GM10248 (cell line): ENCODE data around the gene COG2.
"Not testable (repeated sequence)": the region's sequence is repeated elsewhere in the genome, so short reads cannot be mapped to it uniquely, and the experiment has no call there.

ENCODE experiments used
- CTCF ChIA-PET: fragments of 300-600 bp; sonication (Branson Sonifier 250); formaldehyde crosslinking; extraction: SDS; loops from one replicate; lab custom pipeline; 2021; ENCODE audit warnings: antibody characterized with exemption; lab: Yijun Ruan, JAX
- POLR2A ChIA-PET: fragments of 350-650 bp; sonication (Branson Sonifier 250); formaldehyde crosslinking; extraction: SDS; loops from one replicate; lab custom pipeline; 2020; ENCODE audit warnings: antibody characterized with exemption; lab: Yijun Ruan, JAX
- DNase-seq: peaks from one replicate; pipeline ENCODE4 v3.0.0; 2012; ENCODE audit errors: extremely low spot score
- CTCF ChIP-seq: IDR thresholded peaks from 2 replicates; pipeline ENCODE4 v1.5.1; 2012; ENCODE audit warnings: mild to moderate bottlenecking, low read depth; ENCODE audit errors: extremely low read depth, missing control alignments, control extremely low read depth

COG2 gene

GRCh38 chr1:230694464-230694863, 52.2 kb downstream of the COG2 start:
- POLR2A ChIA-PET, result no interaction called here
- TF ChIP-seq CTCF, result no peak
- no peak for DNase-seq
- CTCF ChIA-PET, result no interaction called here

- POLR2A ChIA-PET, result no interaction called here
- no peak for TF ChIP-seq CTCF
- no peak for DNase-seq
- CTCF ChIA-PET, result interaction anchor here (0.8 kb wide), 1 partner anchor 13 kb away, joined by 3 read pairs; no protein-coding TSS in a partner anchor
Measured at GRCh38 chr1:230694991-230695390, 52.7 kb downstream of the COG2 start.

GRCh38 chr1:230696218-230696617, 53.9 kb downstream of the COG2 start:
- ChIA-PET POLR2A (no interaction called here), CTCF (interaction anchor here (1.4 kb wide), 1 partner anchor 9 kb away, joined by 3 read pairs; no protein-coding TSS in a partner anchor)
- no peak for TF ChIP-seq CTCF
- no peak for DNase-seq

- no peak for TF ChIP-seq CTCF
Measured at GRCh38 chr1:230696722-230697437, 54.6 kb downstream of the COG2 start.

GRCh38 chr1:230698130-230698529, 55.8 kb downstream of the COG2 start:
- ChIA-PET POLR2A (no interaction called here), CTCF (no interaction called here)

More at GRCh38 chr1:230696722-230697437, 54.6 kb downstream of the COG2 start:
- DNase-seq, result no peak
- ChIA-PET CTCF (interaction anchor here (1.4 kb wide), 1 partner anchor 10 kb away, joined by 3 read pairs; no protein-coding TSS in a partner anchor), POLR2A (no interaction called here)

GRCh38 chr1:230698964-230699363, 56.7 kb downstream of the COG2 start:
- DNase-seq, POLR2A ChIA-PET, CTCF ChIA-PET: not testable (repeated sequence)

More at GRCh38 chr1:230698130-230698529, 55.8 kb downstream of the COG2 start:
- DNase-seq, result no peak
- no peak for TF ChIP-seq CTCF

GRCh38 chr1:230699716-230700115, 57.4 kb downstream of the COG2 start:
- ChIA-PET CTCF (no interaction called here), POLR2A (no interaction called here)
- TF ChIP-seq CTCF, result no peak
- DNase-seq, result no peak
